GM19395 (cell line): ENCODE measurements around the gene CDK10.
"Not testable (repeated sequence)": the region's sequence is repeated elsewhere in the genome, so short reads cannot be mapped to it uniquely, and the experiment has no call there.

ENCODE experiments used
- ATAC-seq: cut with Tn5 transposase; IDR thresholded peaks from one replicate; pipeline ENCODE4 v1.9.1; 2021; ENCODE audit warnings: mild to moderate bottlenecking, moderate library complexity; ENCODE audit not compliant: unreplicated experiment

Gene CDK10

DNA sequence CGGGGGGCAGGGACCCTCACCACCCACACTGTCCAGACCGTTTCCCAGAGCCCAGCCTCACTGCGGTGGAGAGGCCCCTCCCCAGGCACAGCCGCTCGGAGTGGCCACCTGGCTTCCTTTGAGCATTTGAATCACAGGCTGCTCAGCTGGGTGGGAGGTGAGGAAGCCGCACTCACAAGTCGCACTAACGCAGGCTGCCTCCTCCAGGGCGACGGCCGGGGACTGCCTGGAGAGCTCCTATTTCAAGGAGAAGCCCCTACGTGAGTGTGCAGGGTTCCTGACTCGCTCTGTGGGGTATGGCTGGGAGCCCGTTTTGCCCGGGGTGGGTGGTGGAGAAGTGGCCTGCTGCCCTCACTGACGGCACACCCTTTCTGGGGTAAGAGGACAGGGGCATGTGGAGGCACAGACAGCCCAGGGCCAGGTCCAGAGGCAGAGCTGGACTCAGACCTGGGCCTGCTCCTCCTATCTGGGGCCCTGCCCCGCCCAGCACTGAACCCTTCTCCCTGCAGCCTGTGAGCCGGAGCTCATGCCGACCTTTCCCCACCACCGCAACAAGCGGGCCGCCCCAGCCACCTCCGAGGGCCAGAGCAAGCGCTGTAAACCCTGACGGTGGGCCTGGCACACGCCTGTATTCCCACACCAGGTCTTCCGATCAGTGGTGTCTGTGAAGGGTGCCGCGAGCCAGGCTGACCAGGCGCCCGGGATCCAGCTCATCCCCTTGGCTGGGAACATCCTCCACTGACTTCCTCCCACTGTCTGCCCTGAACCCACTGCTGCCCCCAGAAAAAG lies 8.8 kb downstream of the CDK10 start:
- no peak for ATAC-seq

DNA sequence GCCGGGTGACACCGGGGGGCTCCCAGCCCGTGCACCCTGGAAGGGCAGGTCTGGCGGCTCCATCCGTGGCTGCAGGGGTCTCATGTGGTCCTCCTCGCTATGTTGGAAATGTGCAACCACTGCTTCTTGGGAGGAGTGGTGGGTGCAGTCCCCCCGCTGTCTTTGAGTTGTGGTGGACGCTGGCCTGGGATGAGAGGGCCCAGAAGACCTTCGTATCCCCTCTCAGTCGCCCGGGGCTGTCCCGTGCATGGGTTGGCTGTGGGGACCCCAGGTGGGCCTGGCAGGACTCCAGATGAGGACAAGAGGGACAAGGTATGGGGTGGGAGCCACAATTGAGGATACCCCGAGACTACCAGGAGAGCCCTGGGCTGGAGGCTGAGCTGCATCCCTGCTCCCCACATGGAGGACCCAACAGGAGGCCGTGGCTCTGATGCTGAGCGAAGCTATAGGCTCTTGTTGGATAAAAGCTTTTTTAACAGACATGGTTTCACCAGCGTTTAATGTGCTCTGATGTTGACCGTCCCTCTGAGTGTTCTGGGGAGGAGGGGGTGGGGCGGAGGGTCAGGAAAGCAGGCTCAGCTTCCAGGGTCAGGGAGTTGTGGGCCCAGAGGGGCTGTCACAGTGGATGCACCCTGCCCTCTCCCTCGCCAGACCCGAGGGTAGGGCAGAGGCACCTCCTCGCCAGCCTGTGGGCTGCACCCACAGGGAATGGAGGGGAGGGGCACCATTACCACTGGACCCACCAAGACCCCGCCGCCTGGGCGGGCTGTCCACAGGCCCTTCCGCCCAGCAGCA lies 9.6 kb downstream of the CDK10 start:
- no peak for ATAC-seq

DNA sequence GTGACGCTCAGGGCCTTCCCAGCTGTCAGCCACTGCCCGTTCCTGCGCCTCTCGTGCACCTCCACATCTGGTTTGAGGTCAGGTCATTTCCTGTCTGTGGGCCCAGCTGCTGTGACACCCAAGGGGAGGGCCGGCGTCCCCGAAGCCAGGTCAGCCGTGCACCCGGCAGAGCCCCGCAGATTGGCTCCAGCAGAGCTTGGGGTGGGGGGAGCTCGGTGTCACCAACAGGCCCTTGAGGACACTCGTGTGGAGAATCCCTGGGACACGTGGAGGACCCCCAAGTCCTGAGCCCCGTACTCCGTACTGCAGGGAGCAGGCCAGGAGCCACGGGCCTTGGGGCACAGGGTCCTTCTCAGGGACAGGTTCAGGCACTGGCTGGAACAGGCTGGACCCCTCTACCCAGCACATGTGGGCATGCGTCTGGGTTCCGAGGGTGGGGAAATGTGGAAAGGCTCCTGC lies 10.2 kb downstream of the CDK10 start:
- ATAC-seq: no peak

DNA sequence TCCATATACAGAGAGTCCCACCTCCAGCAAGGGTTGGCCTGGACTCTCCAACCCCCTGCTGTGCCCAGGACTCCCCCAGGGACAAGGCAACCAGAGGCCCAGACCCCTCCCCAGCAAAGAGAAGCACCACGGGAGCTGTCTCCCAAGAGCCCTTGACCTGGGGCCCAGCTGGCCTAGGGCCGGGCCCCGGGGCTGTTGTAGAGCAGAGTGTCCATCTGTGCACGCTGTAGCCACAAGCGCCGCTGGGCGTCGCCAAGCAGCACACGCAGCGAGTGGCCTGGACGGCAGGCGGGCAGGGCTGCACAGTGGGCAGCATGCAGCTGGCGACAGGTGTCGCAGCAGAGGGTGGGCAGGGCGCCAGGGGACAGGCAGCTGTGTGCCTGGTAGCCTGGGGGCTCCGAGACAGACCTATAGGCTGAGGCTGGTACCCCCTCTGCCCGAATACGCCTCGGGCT lies 10.7 kb downstream of the CDK10 start:
- no peak for ATAC-seq

- no peak for ATAC-seq
Observed at GRCh38 chr16:89697616-89698331, 11.3 kb downstream of the CDK10 start.

- not testable (repeated sequence) for ATAC-seq
Observed at GRCh38 chr16:89698717-89699116, 12.2 kb downstream of the CDK10 start.

DNA sequence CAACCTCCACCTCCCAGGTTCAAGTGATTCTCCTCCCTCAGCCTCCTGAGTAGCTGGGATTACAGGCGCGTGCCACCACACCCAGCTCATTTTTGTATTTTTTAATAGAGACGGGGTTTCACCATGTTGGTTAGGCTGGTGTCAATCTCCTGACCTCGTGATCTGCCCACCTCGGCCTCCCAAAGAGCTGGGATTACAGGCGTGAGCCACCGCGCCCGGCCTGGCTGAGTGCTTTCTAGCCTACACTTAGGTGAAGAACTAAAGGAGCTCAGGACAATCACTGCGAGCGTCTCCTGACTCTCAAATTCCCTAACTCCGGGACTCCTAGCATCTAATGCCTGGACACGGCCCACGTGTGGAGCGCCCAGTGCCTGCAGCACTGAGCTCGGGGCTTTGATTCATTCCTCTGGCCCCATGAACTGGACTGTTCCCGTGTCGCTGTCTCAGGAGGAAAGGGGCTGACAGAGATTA lies 13.2 kb downstream of the CDK10 start:
- ATAC-seq: not testable (repeated sequence)

GRCh38 chr16:89700100-89700648 lies 13.7 kb downstream of the CDK10 start:
- peak; percentile 52 for ATAC-seq

- ATAC-seq: no peak
Observed at GRCh38 chr16:89700649-89701424, 14.3 kb downstream of the CDK10 start.

DNA sequence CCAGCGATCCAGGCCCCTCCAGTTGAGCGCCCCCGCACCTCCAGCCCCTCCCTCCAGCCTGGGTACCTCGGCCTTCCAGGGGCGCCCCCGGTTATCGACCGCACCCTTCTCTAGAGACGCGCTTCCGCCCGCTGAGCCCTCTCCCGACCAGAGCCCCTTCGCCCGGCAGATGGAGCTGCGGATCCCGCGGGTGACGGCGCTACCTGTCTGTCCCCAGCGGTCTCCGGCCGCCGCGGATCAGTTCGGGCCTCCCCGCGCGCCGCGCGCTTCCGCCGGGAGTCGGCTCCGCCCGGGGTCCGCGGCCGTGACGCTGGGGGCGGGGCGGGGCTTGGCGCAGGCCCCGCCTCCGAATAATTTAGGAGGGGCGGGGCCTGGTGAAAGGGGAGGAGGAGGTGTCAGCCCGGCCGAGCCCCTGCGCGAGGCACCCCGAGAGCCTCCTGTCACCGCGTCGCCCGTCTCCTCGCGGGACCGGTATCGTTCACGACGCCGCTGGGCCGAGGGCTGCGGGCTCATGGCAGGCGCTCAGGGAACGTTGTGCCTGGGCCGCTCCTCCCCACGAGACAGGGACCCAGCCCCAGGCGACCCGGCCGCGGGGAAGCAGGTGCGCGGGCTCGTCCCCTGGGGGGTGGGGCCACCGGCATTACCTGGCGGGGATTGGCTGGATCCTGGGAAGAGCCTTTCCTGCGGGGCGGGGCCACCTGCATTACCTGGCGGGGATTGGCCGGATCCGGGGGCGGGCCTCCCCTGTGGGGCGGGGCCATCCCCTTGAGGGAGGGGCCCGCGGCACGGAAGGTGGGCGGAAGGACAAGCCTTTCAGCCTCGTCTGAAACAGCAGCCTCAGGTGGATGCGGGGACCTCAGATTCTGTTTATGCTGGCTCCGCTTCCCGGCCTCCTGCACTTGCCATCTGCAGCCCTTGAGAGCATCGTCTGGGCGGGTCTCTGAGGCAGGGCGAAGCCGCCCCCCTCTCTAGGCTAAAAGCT lies 15.2 kb downstream of the CDK10 start, which contains the start of gene SPATA2L:
SPATA2L (minus strand) TSS at position 281 of the 982 bp plus-strand sequence. CDS start 473 bp downstream, outside the sequence.
- peak; percentile 66 for ATAC-seq

- no peak for ATAC-seq
Observed at GRCh38 chr16:89704281-89704680, 17.8 kb downstream of the CDK10 start.

DNA sequence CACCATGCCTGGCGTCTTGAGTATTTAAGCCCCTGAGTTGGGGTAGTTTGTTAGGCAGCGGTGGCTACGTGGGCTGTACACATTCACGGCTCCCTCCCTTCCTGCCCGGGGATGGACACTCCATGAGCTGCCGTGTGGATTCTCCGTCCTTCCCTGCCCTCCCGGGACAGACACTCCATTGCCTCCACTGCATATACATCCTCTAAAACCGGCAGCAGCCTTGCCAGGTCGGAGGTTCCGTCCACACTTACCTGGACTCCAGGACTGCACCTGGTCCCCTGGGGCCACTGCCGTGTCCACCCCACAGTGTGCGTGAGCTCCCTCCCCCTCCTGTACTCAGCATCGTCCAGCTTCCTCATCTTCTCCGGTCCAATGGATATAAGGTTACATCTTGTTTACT lies 18.5 kb downstream of the CDK10 start:
- no peak for ATAC-seq

DNA sequence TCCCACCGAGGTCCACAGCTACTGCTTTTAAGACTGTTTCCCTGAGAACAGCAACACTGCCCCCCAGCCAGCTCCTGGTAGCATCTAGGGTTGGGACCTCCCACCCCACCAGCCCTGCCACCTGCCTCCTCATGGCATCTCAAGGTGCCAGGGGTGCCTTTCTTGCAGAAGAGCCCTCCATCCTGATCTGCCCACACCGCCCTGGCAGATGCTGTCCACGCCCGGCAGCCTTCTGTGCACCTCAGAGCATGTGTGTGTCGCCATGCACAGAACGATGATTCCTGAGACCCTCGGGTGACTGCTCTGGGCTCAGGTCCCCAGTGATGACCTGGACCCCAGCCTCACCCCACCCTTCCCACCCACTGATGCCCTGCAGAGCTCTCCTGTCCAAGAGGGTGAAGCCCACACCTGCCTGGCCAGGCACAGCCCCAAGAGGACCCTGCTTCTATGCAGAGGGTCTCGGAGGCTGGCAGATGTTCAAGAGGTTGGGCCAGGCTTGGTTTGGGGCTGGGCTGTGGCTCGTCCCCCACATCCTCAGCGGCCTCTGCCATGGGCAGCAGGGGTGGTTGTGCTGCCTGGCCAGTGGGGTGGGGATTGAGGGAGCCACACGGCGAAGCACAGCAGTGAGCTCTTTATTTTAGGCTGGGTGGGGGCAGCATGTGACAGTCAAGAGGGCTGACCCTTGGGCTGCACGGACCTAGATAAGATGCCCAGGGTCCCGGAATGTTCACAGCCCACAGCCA lies 20.2 kb downstream of the CDK10 start:
- ATAC-seq: no peak

DNA sequence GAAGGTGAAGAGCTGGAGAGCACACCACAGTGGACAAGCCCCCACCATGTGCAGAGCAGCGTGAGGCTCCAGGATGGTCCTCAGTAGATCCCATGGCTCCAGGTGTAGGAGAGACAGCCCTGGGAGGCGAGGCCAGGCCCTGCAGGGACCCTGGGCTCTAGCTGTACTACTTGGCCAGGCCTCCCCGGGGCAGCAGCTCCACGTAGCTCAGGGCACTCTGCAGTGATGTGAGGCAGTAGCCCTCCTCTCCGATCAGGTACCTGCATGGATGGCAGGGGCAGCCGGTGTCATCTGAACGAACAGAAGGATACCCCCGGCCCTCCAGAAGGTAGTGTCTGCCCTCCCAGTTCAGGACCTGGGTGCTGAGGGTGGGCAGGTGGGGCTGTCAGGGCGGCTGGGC lies 21.2 kb downstream of the CDK10 start:
- ATAC-seq: no peak

GRCh38 chr16:89708481-89708931 lies 22.0 kb downstream of the CDK10 start:
- ATAC-seq: no peak

DNA sequence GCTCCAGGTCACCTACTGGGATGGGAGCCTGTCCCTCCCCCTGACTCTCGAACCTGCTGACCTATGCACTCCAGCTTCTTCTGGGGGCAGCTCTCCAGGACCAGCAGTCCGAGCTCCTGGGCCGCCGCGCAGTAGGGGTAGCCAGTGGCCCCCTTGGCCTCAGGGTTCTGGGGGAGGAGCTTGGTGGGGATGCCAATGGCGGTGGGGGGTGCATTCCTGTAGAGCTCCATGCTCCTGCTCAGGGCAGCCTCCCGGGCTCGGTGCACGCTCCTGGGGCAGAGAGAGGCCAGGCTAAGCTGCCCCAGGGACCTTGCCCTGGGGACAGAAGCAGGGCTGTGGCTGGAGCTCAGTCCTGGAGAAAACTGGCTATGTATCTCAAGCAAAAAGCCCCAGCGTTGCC lies 22.7 kb downstream of the CDK10 start:
- ATAC-seq: no peak

DNA sequence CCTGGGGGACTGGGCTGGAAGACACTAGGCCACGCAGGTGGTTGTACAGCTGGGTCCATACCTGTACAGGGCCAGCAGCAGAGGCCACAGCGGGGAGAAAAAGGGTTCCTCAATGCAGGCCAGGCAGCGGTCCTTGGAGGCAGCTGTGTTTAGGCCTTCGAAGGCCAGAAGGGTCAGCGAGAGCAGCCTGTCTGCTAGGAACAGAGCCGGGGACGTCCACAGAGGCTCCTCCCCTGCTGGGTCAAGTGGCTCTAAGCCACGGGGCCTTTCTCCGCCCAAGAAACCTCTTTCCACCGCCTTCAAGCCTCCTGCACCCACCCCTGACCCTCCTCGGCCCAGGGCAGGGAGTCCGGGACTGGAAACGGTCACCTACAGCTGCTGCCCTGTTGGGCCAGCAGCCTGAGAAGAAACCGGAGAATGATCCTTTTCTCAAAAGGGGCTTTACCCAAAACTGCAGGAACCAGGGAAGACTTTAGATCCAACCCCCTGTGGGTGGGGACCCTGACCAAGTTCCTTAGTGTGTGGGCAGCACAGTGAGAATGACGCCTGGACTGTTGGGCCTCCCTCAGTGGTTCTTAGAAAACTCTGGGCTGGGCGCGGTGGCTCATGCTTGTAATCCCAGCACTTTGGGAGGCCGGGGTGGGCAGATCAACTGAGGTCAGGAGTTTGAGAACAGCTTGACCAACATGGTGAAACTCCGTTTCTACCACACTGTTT lies 23.4 kb downstream of the CDK10 start:
- no peak for ATAC-seq
